Sciatic nerve (tissue), 2 donors: ENCODE data around the gene ASH1L. TPM values are rescaled to one million over a fixed set of nuclear protein-coding genes. Genes with fewer than 3 reads are reported as not detected.
"Not testable (repeated sequence)": the region's sequence is repeated elsewhere in the genome, so short reads cannot be mapped to it uniquely, and the experiment has no call there.

Experiments used
- ATAC-seq: fragments of 200-7000 bp; cut with Tn5 transposase; one replicate; pipeline ENCODE4 v1.9.1; 2020; ENCODE audit warnings: mild to moderate bottlenecking, moderate library complexity
- DNase-seq: peaks from one replicate; pipeline ENCODE4 v3.0.0-alpha.2; 2020; ENCODE audit warnings: low spot score
- intact Hi-C: fragments of 100-400 bp; cut with DNase I; formaldehyde crosslinking; loops from one replicate; pipeline ENCODE4 v1.14.2; 2022
- microRNA-seq: library from miRNA; unstranded; fragments of <30 nt; microRNA quantifications from one replicate; pipeline ENCODE4 v1.2.0, GENCODE V29; 2020
- total RNA-seq: library from RNA; stranded (reverse); fragmentation: NEBNext Ultra II Directional; extraction: Animal tissue kit (Norgen Biotek cat#: 25700); gene quantifications from one replicate; pipeline ENCODE4 v1.2.1, GENCODE V29; 2021
- donor health status: DM: no; HTN: no; CAD: no.
- donor health status: DM: no; HTN: no; CAD: no.

The ASH1L gene
- total RNA-seq, 1 donor from 2014 or later, result 129 TPM

DNA sequence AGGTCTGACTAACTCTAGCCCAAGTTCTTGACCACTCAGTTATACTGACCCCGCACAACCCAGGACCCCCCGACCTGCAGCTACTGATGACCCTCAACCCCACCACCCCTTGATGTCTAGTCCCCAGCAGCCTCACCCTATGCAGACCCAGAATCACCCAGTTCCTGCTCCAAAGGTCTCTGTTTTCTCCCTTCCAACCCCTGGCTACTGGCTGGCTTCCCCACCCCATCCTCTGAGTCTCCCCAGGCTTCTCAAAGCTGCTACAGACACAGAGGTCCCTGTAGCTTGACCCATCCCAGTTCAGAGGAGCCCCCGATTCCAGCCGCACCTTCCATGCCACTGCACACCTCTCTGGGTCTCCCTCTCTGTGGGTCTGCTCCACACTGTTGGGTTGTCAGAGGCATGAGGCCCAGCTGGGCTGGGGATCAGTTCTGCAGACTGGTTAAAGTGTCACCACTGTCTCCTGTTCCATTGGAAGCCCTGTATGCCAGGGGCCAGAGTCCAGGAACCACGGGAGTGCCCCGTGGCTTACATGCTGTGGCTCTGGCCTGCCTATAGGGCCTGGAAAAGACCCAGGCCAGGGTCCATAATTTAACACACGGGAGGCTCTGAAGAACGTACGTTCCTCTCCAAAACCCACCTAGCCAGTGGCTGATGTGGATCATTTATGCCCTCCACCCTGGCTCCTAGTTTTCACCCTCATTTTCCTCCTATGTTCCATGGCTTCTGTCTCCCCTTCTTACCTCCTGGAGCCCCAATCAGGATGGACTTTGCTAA lies 261.9 kb downstream of the ASH1L start:
- intact Hi-C loops, result no loop called here
- DNase-seq (no peak), ATAC-seq (no peak)

DNA sequence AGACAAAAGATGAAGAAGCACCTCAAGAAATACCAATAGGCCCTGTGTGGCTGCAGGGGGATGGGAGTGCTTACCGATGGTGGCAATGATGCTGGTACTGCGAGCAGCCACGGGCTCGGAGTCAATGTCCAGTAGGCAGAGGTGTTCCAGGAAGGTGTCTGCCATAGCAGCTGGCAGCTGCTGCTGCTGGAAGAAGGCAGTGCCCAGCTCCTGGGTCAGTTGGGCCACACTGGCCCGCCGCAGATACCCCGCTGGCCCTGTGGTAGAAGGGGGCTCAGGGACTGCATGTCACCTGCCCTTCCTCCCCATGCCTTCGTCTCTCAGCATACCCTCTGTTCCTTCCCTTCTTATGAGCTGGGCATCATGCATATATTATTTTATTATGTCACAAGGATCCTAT lies 262.6 kb downstream of the ASH1L start:
- no peak for DNase-seq
- intact Hi-C loops, result no loop called here
- no peak for ATAC-seq

DNA sequence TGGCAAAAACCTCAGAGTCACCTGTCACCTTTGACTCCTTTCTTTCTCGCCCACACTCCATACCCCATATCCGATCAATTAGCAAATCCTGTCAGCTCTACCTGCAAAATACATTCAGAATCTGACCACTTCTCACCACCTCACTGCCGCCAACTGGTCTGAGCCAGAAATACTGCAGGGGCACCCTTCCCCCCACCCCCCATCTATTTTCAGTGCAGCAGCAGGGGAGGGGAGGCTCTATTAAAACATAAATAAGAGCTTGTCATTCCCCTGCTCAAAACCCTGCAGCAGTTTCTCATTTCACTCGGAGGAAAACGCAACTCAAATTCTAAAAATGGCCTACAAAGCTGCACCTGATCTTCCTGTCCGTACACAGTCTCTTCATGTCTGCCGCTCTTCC lies 265.2 kb downstream of the ASH1L start:
- DNase-seq (no peak), ATAC-seq (no peak)
- intact Hi-C loops, result no loop called here

DNA sequence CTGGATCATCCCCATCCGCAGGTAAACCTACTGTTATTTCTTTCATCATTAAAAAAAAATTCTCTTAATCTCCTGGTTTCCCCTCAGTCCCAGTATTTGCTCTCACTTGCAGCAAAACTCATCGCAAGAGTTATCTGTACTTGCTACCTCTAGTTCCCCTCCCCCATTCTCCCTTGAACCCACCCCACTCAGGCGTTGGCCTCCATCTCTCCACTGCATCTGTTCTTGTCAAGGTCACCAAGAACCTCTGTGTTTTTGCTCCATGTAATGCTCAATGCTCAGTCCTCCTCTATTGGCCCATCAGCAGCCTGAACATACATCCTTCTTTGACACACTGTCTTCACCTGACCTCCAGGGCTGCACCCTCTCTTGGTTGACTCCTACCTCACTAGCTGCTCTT lies 265.9 kb downstream of the ASH1L start:
- intact Hi-C loops, result no loop called here
- no peak for DNase-seq
- ATAC-seq, result no peak

DNA sequence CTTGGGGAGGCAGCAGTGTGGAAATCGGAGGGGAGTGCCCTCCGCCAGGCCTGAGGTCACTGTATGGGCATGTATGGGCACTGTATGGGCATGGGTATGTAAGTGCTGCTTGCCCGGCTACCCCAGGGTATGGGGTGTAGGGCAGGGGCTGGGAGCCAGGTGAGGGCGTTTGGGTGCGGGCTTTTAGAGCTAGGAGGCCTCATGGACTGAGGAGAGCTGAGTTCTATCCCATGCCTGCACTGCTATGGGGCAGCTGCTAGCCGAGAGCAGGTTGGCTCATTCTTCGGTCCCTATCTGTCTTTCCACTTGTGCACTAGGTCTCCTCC lies 266.7 kb downstream of the ASH1L start:
- no peak for DNase-seq
- intact Hi-C loops, result no loop called here
- ATAC-seq, result peak; percentile 46

DNA sequence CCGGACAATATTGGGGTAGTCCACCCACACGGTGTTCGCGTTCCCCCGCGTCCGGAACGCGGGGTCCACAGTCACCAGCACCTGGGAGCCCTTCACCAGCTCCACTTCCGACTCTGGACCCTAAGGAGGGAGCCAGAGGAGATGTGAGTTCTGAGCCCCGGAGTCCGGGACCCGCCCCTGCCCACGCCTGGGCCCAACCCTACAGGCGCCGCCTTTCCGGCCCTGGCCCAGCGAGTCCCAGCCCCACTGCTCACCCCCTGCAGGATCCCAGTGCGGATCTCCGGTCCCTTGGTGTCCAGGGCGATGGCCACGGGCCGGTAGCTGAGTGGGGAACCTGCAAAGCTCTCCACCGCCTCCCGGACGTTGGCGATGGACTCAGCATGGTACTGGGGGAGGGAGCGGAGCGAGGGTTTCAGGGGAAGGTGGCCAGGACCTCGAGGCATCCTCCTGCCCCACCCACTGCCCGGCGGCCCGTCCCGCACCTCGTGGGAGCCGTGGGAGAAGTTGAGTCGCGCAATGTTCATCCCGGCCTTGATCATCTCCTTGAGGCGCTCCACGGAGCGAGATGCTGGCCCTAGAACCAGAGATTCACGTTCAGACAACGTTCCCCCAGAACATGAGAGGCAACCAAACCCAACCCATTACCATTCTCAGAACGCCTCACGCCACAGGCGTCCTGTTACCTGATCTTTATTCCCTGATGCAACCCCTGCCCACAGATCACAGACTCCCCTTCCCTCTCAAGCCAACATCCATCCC lies 267.2 kb downstream of the ASH1L start:
- ATAC-seq (peak; percentile 39), DNase-seq (no peak)
- intact Hi-C loops, result no loop called here

DNA sequence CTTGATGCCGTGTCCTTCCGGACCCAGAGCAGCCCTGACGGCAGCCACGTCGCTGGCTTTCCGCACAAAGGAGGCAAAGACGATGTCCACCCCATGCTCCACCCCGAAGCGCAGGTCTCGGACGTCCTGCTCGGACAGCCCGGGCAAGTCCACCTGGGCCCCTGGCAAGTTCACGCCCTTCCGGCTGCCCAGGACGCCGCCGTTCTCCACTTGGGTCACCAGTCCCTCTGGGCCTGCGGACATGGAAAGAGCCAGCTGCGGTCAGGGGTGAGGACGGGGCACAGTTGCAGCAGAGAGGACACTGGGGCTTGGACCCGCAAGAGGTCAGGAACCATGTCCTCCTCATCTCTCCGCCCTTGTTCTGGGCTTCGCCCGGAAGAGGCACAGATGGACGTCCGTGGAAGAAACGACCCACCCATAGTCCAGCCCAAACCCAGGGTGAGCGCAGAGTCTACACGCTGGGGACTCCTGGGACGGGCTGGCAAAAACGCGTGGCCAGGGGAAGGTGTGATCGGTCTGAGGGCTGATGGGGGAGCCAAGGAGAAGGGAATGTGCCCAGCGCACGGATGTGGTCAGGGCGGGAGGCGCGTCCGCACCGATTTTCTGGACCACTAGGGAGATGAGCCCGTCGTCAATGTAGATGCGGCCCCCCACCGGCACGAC lies 268.0 kb downstream of the ASH1L start:
- ATAC-seq (peak; percentile 48), DNase-seq (no peak)
- intact Hi-C loops, result no loop called here

DNA sequence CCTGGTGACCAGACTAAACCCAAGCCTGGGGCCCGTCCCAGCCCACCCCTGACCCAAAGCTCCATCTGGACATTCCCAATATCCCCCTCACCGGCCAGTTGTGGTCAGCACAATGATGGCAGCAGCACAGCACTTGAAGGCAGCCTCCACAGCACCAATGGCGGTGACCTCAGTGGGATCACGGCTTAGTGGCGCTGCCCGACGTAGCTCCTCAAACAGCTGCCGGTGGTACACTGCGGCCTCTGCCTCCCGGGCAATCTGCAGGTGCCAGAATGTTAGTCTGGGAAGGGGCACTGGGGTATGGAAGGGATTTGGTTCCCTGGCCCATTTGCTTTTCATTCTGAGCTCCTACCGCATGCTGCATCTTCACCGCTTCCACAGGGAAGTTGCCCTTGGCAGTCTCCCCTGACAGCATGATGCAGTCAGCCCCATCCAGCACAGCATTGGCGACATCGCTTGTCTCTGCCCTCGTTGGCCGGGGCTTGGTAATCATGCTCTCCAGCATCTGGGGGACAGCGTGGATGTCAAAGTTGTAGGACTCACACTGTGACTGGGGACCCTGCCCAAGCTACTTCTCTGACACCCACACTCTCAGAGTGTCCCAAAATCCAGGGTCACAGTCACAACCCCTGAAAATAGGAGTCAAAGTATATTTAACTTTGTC lies 269.4 kb downstream of the ASH1L start:
- ATAC-seq, result no peak
- DNase-seq, result no peak
- intact Hi-C loops, result no loop called here

DNA sequence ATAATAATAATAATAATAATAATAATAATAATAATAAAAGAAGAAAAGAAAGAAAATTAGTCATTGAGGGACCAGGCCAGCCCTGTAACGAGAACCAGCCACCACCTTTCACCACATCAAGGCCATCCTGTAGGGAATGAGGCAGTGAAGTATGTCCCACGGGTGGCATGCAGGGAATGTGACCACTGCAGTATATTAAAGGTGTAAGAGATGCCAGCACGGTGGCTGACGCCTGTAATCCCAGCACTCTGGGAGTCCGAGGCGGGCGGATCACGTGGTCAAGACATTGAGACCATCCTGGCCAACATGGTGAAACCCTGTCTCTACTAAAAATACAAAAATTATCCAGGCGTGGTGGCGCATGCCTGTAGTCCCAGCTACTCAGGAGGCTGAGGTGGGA lies 271.6 kb downstream of the ASH1L start:
- DNase-seq, intact Hi-C loops, ATAC-seq: not testable (repeated sequence)

DNA sequence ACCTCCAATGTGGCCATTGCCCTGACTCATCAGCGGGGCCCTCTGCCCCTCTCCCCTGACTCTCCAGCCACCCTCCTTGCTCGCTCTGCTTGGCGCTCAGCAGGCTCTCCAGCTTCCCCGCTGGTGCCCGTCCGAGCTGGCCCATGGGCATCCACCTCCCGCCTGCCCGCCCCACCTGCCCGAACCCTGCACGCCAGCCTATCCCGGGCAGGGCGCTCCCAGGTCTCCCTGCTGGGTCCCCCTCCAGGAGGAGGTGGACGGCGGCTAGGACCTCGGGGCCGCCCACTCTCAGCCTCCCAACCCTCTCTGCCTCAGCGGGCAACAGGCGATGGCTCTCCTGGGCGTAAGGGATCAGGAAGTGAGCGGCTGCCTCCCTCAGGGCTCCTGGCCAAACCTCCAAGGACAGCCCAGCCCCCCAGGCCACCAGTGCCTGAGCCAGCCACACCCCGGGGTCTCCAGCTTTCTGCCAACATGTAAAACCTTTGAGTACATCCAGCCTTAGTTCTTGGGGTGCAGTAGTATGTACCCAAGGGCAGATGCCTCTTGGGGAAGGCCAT lies 274.5 kb downstream of the ASH1L start:
- DNase-seq (no peak), ATAC-seq (no peak)
- intact Hi-C loops, result no loop called here

DNA sequence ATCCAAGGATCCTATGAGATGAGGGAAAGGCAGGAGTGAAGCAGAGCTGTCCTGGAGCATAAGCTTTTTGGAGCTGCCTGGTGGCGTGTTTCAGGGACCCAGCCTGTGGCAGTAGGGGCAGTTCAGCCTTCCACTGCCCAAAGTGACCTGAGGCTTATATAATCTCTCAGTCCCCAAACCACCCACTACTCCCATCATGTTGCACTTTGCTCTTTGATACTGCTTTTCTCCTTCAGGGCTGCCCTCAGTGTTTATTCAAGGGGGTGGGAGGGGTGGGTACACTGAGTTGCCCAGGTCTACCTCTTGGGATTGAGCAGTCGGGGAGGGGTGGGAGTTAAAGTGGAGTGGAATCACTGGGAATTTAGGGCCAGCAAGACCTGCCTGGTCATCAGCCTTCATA lies 276.1 kb downstream of the ASH1L start:
- ATAC-seq (no peak), DNase-seq (no peak)
- intact Hi-C loops, result no loop called here

DNA sequence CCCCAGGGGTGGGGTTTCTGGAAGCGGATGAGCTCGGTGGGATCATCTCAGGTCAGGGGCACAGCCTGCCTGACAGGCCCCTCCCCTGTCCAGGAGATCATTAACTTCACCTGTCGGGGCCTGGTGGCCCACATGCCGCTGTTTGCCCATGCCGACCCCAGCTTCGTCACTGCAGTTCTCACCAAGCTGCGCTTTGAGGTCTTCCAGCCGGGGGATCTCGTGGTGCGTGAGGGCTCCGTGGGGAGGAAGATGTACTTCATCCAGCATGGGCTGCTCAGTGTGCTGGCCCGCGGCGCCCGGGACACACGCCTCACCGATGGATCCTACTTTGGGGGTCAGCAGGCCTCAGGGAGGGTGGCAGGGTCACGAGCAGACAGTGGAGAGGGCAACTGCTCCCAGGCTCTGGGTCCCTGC lies 277.0 kb downstream of the ASH1L start:
- no peak for DNase-seq
- ATAC-seq, result no peak
- intact Hi-C loops, result no loop called here

Small RNAs within 50 kb of the gene (microRNA-seq; reads per million reads assigned to microRNA genes)
- gene MIR555, result not detected

Other genes starting within 250 kb of the ASH1L start
- gene RUSC1, start 241.9 kb downstream of the ASH1L start, total RNA-seq, result 43.3 TPM
- 56.6 TPM for gene MSTO1, start 47.4 kb upstream of the ASH1L start, total RNA-seq
- 133 TPM for gene YY1AP1, start 126.0 kb upstream of the ASH1L start, total RNA-seq
- 65.6 TPM for gene DAP3, start 126.3 kb upstream of the ASH1L start, total RNA-seq